K562 (cell line): ENCODE results near the gene IL25. TPM values are rescaled to one million over a fixed set of nuclear protein-coding genes. Genes with fewer than 3 reads are reported as not detected.

Experiments
- ATAC-seq: fragments of 200-7000 bp; cut with Tn5 transposase; 3 replicates; pipeline ENCODE4 v1.9.1; 2020; ENCODE audit warnings: moderate library complexity
- BruUV-seq: library from RNA; stranded (reverse); fragments of 400-500 nt; replicated peaks from 2 replicates; lab custom pipeline; 2021; lab: Mats Ljungman, UMichigan
- CTCF ChIA-PET: fragments of 300-600 bp; formaldehyde crosslinking; extraction: SDS; loops from one replicate; lab custom pipeline; 2021; ENCODE audit warnings: low intra/inter-chr PET ratio; lab: Yijun Ruan, JAX
- POLR2A ChIA-PET: fragments of 300-600, 350-650 bp; sonication (Branson Sonifier 250); formaldehyde crosslinking; extraction: SDS; loops from one replicate; lab custom pipeline; 2021; ENCODE audit warnings: antibody characterized with exemption, inconsistent platforms; lab: Yijun Ruan, JAX
- DNase-seq, 4 experiments: peaks; one replicate each; pipeline versions ENCODE4 v3.0.0 to v3.0.0-alpha.2; 2011 to 2018; ENCODE audit warnings: low spot score in 3 of 4, mixed read lengths in 3 of 4; ENCODE audit errors: extremely low read depth in 1 of 4
- FAIRE-seq: peaks from 2 replicates; lab custom pipeline; 2011; peaks lifted over from hg19 to GRCh38; lab: Jason Lieb, UNC
- H2AFZ ChIP-seq: 2 replicates; pipeline ENCODE4 v1.6.0; 2011; ENCODE audit warnings: low read depth, low read length, control low read depth, inconsistent platforms
- H3K27ac ChIP-seq: fragments of 200-600 bp; 3 replicates; pipeline ENCODE4 v1.8.0; 2011; ENCODE audit warnings: low read depth, mild to moderate bottlenecking, control low read depth, inconsistent platforms, low read length, moderate library complexity, mixed read lengths; ENCODE audit errors: extremely low read depth
- H3K27me3 ChIP-seq, 2 experiments: fragments of 300-600 bp in 1 of 2; 2 replicates in 1 of 2; 3 replicates in 1 of 2; pipeline versions ENCODE4 v1.6.0 to v1.8.0; 2011; ENCODE audit warnings: inconsistent platforms in 2 of 2, low read length in 2 of 2, mild to moderate bottlenecking in 1 of 2, mixed read lengths in 1 of 2, moderate library complexity in 1 of 2; ENCODE audit not compliant: control insufficient read depth in 2 of 2, insufficient read depth in 2 of 2
- H3K36me3 ChIP-seq: fragments of 300-600 bp; 3 replicates; pipeline ENCODE4 v1.8.0; 2011; ENCODE audit warnings: mild to moderate bottlenecking, low read length, inconsistent platforms; ENCODE audit not compliant: control insufficient read depth, insufficient read depth
- H3K4me1 ChIP-seq, 2 experiments: fragments of 200-600 bp in 1 of 2; replicated peaks in 1 of 2; 2 replicates in 1 of 2; 3 replicates in 1 of 2; pipeline versions ENCODE4 v1.5.1 to v1.8.0; 2011; ENCODE audit warnings: inconsistent platforms in 2 of 2, low read length in 2 of 2, mild to moderate bottlenecking in 1 of 2, mixed read lengths in 1 of 2, moderate library complexity in 1 of 2; ENCODE audit not compliant: control insufficient read depth in 2 of 2, insufficient read depth in 2 of 2
- H3K4me2 ChIP-seq: 2 replicates; pipeline ENCODE4 v1.6.1; 2011; ENCODE audit warnings: low read length, control low read depth, inconsistent platforms, mixed read lengths; ENCODE audit not compliant: insufficient read depth
- H3K4me3 ChIP-seq: fragments of 200-600 bp; sonication (generic), shearing (Covaris generic); 2 replicates; pipeline ENCODE4 v1.5.1; 2016; ENCODE audit warnings: control low read depth, inconsistent platforms
- H3K79me2 ChIP-seq: fragments of 200-600 bp; 3 replicates; pipeline ENCODE4 v1.8.0; 2011; ENCODE audit warnings: low read length, inconsistent platforms; ENCODE audit not compliant: control insufficient read depth, insufficient read depth
- H3K9ac ChIP-seq, 2 experiments: 2 replicates each; pipeline versions ENCODE4 v1.6.0 to v1.6.1; 2011; ENCODE audit warnings: low read depth in 2 of 2, low read length in 2 of 2, control low read depth in 1 of 2, inconsistent platforms in 1 of 2, mild to moderate bottlenecking in 1 of 2, mixed read lengths in 1 of 2; ENCODE audit not compliant: insufficient read depth in 1 of 2
- H3K9me1 ChIP-seq: one replicate; pipeline ENCODE4 v1.6.0; 2011; ENCODE audit warnings: inconsistent platforms, mild to moderate bottlenecking, low read length, moderate library complexity; ENCODE audit not compliant: control insufficient read depth, insufficient read depth
- H3K9me3 ChIP-seq: replicated peaks from 2 replicates; pipeline ENCODE4 v1.5.1; 2011; ENCODE audit warnings: low read depth, low read length, inconsistent platforms; ENCODE audit not compliant: control insufficient read depth, insufficient read depth
- H4K20me1 ChIP-seq: replicated peaks from 2 replicates; pipeline ENCODE4 v1.6.1; 2011; ENCODE audit warnings: low read length, inconsistent platforms, mixed read lengths; ENCODE audit not compliant: control insufficient read depth, insufficient read depth
- ETV1 ChIP-seq: fragments of 450-650 bp; conservative IDR thresholded peaks from 2 replicates; pipeline ENCODE4 v1.6.1; 2016; ENCODE audit warnings: missing genetic modification characterization, control low read depth, low read depth, missing compliant biosample characterization
- EZH2 ChIP-seq: IDR thresholded peaks from 2 replicates; pipeline ENCODE4 v1.6.1; 2012; ENCODE audit warnings: low read depth, mild to moderate bottlenecking, inconsistent platforms, low read length, borderline replicate concordance
- GABPB1 ChIP-seq: sonication (generic); formaldehyde crosslinking; IDR thresholded peaks from 2 replicates; pipeline ENCODE4 v1.8.0; 2022; ENCODE audit warnings: mild to moderate bottlenecking, missing genetic modification reagents
- MTF1 ChIP-seq: fragments of 250-450 bp; sonication (Bioruptor Pico); IDR thresholded peaks from 2 replicates; pipeline ENCODE4 v1.9.0; 2021; ENCODE audit warnings: moderate library complexity, mild to moderate bottlenecking, inconsistent platforms, borderline replicate concordance
- RB1 ChIP-seq: fragments of 450-650 bp; IDR thresholded peaks from 2 replicates; pipeline ENCODE4 v1.6.1; 2017; ENCODE audit warnings: low read depth, mild to moderate bottlenecking
- SUPT5H ChIP-seq: fragments of 450-650 bp; IDR thresholded peaks from 2 replicates; pipeline ENCODE4 v1.6.1; 2016
- TCFL5 ChIP-seq: fragments of 250-450 bp; sonication (Bioruptor Pico); conservative IDR thresholded peaks from 2 replicates; pipeline ENCODE4 v1.6.1; 2021; ENCODE audit warnings: mild to moderate bottlenecking, moderate library complexity, matching md5 sums
- TEAD4 ChIP-seq, 2 experiments: sonication (generic) in 1 of 2; formaldehyde crosslinking in 1 of 2; IDR thresholded peaks; 2 replicates each; pipeline versions ENCODE4 v1.6.1 to v1.8.0; 2012 to 2022; ENCODE audit warnings: borderline replicate concordance in 1 of 2, inconsistent platforms in 1 of 2, low read length in 1 of 2, mild to moderate bottlenecking in 1 of 2, missing genetic modification reagents in 1 of 2
- ZNF212 ChIP-seq: fragments of 450-650 bp; formaldehyde crosslinking; IDR thresholded peaks from 2 replicates; pipeline ENCODE4 v1.4.0; 2020; ENCODE audit warnings: mild to moderate bottlenecking
- WGBS: fragments of 100-300 bp; shearing (Covaris generic); methylation state at CpG from one replicate; pipeline ENCODE4 v1.1.6; 2016; ENCODE audit warnings: low coverage, mixed read lengths; ENCODE audit not compliant: insufficient coverage; ENCODE audit errors: missing lambda C conversion rate; 5-methylcytosine and 5-hydroxymethylcytosine counted together
- in situ Hi-C: fragments of 300-500 bp; cut with MboI; formaldehyde crosslinking; loops from 4 replicates; pipeline ENCODE4 v1.15.0; 2018; ENCODE audit warnings: inconsistent platforms, mixed read lengths
- intact Hi-C: fragments of 100-400 bp; cut with micrococcal nuclease; formaldehyde crosslinking; loops from 2 replicates; pipeline ENCODE4 v1.14.2; 2022
- polyA plus RNA-seq, 8 experiments: library from polyadenylated mRNA; depleted of rRNA in 4 of 8; stranded (reverse) in 5 of 8; unstranded in 3 of 8; fragments of >200 nt; fragmentation: Nextera tagmentation in 2 of 8; fragmentation: Illumina TruSeq in 1 of 8; extraction: Ambion mirVana in 2 of 8; extraction: Trizol in 1 of 8; gene quantifications; 2 replicates each; pipeline versions ENCODE4 v1.2.1 to v1.2.3, GENCODE V29; 2011 to 2014; ENCODE audit warnings: inconsistent platforms in 1 of 8, missing spikeins in 1 of 8
- total RNA-seq, 7 experiments: library from RNA; depleted of rRNA in 6 of 7; stranded (reverse); fragments of >200 nt in 6 of 7; fragmentation: Illumina TruSeq in 2 of 7; extraction: Trizol in 2 of 7; gene quantifications; 2 replicates each; pipeline versions ENCODE4 v1.2.1 to v1.2.3, GENCODE V29; 2011 to 2021; ENCODE audit warnings: low replicate concordance in 1 of 7
- TF ChIP-seq, protein P1 (sequence below): sonication (generic); formaldehyde crosslinking; IDR thresholded peaks from 2 replicates; pipeline ENCODE4 v1.8.0; 2023; ENCODE audit warnings: mild to moderate bottlenecking, missing genetic modification reagents
- TF ChIP-seq, protein P2 (sequence below): fragments of 250-450 bp; sonication (Bioruptor Pico); IDR thresholded peaks from 2 replicates; pipeline ENCODE4 v1.9.0; 2021; ENCODE audit warnings: mild to moderate bottlenecking
- TF ChIP-seq, protein P3 (sequence below): sonication (generic); formaldehyde crosslinking; IDR thresholded peaks from 2 replicates; pipeline ENCODE4 v1.8.1; 2023; ENCODE audit warnings: mild to moderate bottlenecking, missing genetic modification reagents, moderate library complexity

Gene IL25
- total and polyA plus RNA-seq, 9 of the 15 experiments (the other 6 are each of a cell fraction or from before 2014, with no cell fraction given) = not detected

DNA sequence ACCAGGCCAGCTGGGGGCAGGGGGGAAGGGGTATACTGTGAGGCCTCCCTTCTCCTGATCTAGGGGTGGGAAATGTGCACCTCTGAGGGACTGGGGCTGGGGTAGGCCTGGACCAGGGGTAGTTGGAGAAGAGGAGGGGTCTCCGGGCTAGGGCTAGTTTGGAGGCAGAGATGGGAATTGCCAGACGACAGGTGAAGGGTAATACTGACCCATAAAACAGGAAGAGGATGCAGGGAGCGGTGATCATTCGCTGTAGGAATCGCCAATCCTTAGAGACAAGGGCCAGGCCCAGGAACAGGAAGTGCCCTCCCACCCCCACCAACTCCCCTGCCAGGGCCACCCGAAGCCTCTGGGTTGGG is 24.3 kb upstream of the IL25 start:
- in situ Hi-C loops = no loop called here
- intact Hi-C loops = no loop called here
- ATAC-seq (no peak), DNase-seq (no peak), FAIRE-seq (no peak)
- Histone ChIP-seq H4K20me1 (no peaks in the 10 kb centered on the region), H3K36me3 (no peaks in the 10 kb centered on the region), H3K9me3 (no peaks in the 10 kb centered on the region), H3K4me1 (peaks cover 11 to 29% of the 10 kb centered on the region in 2 experiments; a peak in 4 of 5 replicates), H3K79me2 (no peaks in the 10 kb centered on the region), H3K4me2 (no peak overlapping the region), H3K9me1 (no peaks in the 10 kb centered on the region), H3K4me3 (no peak overlapping the region), H2AFZ (no peak overlapping the region), H3K27ac (no peak overlapping the region), H3K27me3 (peaks cover 6 to 21% of the 10 kb centered on the region in 2 experiments; a peak in 3 of 5 replicates), H3K9ac (no peak overlapping the region)
- WGBS = 40% methylated on average over 1 of the region's 6 CpGs
- ChIA-PET POLR2A (interaction anchor here (0.7 kb wide), 1 partner anchor 786 kb away, joined by 4 read pairs; no protein-coding TSS in a partner anchor), CTCF (no interaction called here)
- TF ChIP-seq EZH2 (no peak), TCFL5 (CRISPR knock-in tag) (no peak)
- BruUV-seq = no TSS peak

DNA sequence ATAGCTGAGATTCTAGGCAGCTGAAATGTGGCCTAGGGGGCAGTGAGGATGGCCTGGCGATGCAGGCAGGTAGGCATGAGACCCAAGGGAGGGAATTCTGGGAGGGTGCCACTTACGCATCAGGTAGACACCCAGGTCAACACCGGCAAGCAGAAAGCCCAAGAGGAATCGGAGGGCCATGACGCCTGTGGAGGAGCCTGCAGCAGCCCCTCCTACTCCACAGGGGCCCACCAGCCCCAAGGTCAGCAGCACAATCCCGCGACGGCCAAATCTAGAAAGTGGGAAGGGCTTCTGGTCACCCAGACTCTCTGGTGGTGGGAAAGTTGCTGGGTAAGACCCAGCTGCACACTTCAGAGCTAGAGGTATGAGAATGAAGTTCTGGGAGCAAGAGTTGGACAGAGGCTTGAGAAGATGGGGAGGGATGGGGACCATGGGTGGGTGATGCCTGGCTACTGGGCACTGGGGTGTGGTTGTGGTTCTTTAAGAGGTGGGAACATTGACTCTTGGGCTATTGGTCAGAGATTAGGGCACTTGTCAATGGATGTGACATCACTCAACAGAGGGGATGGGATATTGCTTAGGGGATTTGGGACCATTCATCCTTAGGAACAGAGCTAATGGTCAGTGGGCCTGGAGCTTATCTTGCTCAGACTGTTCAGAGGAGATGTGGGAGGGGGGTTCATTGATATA is 23.3 kb upstream of the IL25 start:
- Histone ChIP-seq H3K27me3 (peaks cover 10 to 26% of the 10 kb centered on the region in 2 experiments; a peak in 4 of 5 replicates), H3K9me1 (no peaks in the 10 kb centered on the region), H3K36me3 (no peaks in the 10 kb centered on the region), H3K4me3 (no peak overlapping the region), H2AFZ (no peak overlapping the region), H3K9me3 (no peaks in the 10 kb centered on the region), H3K4me2 (no peak overlapping the region), H3K4me1 (peaks cover 11 to 29% of the 10 kb centered on the region in 2 experiments; a peak in 4 of 5 replicates), H3K27ac (no peak overlapping the region), H4K20me1 (no peaks in the 10 kb centered on the region), H3K9ac (no peak overlapping the region), H3K79me2 (no peaks in the 10 kb centered on the region)
- 8% methylated on average over 4 of the region's 8 CpGs for WGBS
- no peak for ATAC-seq
- ChIA-PET CTCF (interaction anchor here (0.5 kb wide), 1 partner anchor 1399 kb away, joined by 3 read pairs; no protein-coding TSS in a partner anchor), POLR2A (interaction anchor here (0.5 to 0.7 kb wide), 3 partner anchors 140 to 787 kb away, joined by 3 to 4 read pairs (median 3); no protein-coding TSS in a partner anchor)
- TF ChIP-seq ZNF212 (CRISPR knock-in tag) = no peak
- TF ChIP-seq, protein P1, sequence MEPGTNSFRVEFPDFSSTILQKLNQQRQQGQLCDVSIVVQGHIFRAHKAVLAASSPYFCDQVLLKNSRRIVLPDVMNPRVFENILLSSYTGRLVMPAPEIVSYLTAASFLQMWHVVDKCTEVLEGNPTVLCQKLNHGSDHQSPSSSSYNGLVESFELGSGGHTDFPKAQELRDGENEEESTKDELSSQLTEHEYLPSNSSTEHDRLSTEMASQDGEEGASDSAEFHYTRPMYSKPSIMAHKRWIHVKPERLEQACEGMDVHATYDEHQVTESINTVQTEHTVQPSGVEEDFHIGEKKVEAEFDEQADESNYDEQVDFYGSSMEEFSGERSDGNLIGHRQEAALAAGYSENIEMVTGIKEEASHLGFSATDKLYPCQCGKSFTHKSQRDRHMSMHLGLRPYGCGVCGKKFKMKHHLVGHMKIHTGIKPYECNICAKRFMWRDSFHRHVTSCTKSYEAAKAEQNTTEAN = no peak
- TF ChIP-seq, protein P2, sequence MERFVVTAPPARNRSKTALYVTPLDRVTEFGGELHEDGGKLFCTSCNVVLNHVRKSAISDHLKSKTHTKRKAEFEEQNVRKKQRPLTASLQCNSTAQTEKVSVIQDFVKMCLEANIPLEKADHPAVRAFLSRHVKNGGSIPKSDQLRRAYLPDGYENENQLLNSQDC (CRISPR knock-in tag) = no peak
- TF ChIP-seq GABPB1 (CRISPR knock-in tag) = no peak
- no peak for TF ChIP-seq RB1
- TF ChIP-seq ETV1 (tag) = no peak
- TF ChIP-seq MTF1 (CRISPR knock-in tag) = no peak
- TF ChIP-seq SUPT5H = no peak
- TF ChIP-seq, protein P3, sequence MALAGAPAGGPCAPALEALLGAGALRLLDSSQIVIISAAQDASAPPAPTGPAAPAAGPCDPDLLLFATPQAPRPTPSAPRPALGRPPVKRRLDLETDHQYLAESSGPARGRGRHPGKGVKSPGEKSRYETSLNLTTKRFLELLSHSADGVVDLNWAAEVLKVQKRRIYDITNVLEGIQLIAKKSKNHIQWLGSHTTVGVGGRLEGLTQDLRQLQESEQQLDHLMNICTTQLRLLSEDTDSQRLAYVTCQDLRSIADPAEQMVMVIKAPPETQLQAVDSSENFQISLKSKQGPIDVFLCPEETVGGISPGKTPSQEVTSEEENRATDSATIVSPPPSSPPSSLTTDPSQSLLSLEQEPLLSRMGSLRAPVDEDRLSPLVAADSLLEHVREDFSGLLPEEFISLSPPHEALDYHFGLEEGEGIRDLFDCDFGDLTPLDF (CRISPR knock-in tag) = no peak
- no peak for TF ChIP-seq TEAD4 (IDR thresholded peaks at IDR 0.05; ENCODE audit: low read length)
- TF ChIP-seq TEAD4 (CRISPR knock-in tag; IDR thresholded peaks at IDR 0.05; ENCODE audit: borderline replicate concordance) = no peak
- intact Hi-C loops (no loop called here), in situ Hi-C loops (no loop called here)
- no TSS peak for BruUV-seq
- no peak for DNase-seq
- no peak for FAIRE-seq
